K562 (cell line): Measurements from ENCODE around the gene NR6A1.

Experiments
- ATF2 ChIP-seq: sonication (generic); formaldehyde crosslinking; IDR thresholded peaks from 2 replicates; pipeline ENCODE4 v1.8.1; 2022; ENCODE audit warnings: missing genetic modification reagents
- CBX5 ChIP-seq: IDR thresholded peaks from 2 replicates; pipeline ENCODE4 v1.6.1; 2014; ENCODE audit warnings: low read depth, borderline replicate concordance
- CSDE1 ChIP-seq, 2 experiments: fragments of 450-650 bp; IDR thresholded peaks; 2 replicates each; pipeline ENCODE4 v1.6.1; 2016; ENCODE audit warnings: mild to moderate bottlenecking in 1 of 2
- CTCF ChIP-seq, 3 experiments: IDR thresholded peaks in 2 of 3; conservative IDR thresholded peaks in 1 of 3; 2 replicates each; pipeline ENCODE4 v1.5.1; 2011 to 2012; ENCODE audit warnings: low read length in 3 of 3, mild to moderate bottlenecking in 3 of 3, control low read depth in 2 of 3, improper control_type of control experiment in 1 of 3, inconsistent platforms in 1 of 3, low read depth in 1 of 3, mixed read lengths in 1 of 3, moderate library complexity in 1 of 3; ENCODE audit not compliant: insufficient read depth in 2 of 3
- E2F5 ChIP-seq: sonication (generic); formaldehyde crosslinking; IDR thresholded peaks from 2 replicates; pipeline ENCODE4 v1.8.0; 2022; ENCODE audit warnings: mild to moderate bottlenecking, missing genetic modification reagents
- FOXA3 ChIP-seq, 2 experiments: fragments of 450-650 bp in 1 of 2; sonication (generic) in 1 of 2; formaldehyde crosslinking; IDR thresholded peaks in 1 of 2; conservative IDR thresholded peaks in 1 of 2; 2 replicates each; pipeline versions ENCODE4 v1.4.0 to v1.8.0; 2020 to 2022; ENCODE audit warnings: mild to moderate bottlenecking in 2 of 2, missing genetic modification reagents in 1 of 2
- JUND ChIP-seq, 2 experiments: IDR thresholded peaks; 2 replicates in 1 of 2; 3 replicates in 1 of 2; pipeline ENCODE4 v1.6.1; 2011; ENCODE audit warnings: borderline replicate concordance in 2 of 2, low read depth in 2 of 2, low read length in 2 of 2, improper control_type of control experiment in 1 of 2, missing biosample characterization in 1 of 2, missing genetic modification characterization in 1 of 2, missing genetic modification reagents in 1 of 2
- MAFK ChIP-seq: IDR thresholded peaks from 2 replicates; pipeline ENCODE4 v1.6.1; 2011; ENCODE audit warnings: low read length, improper control_type of control experiment
- PATZ1 ChIP-seq: fragments of 250-450 bp; sonication (Bioruptor Pico); IDR thresholded peaks from 2 replicates; pipeline ENCODE4 v1.5.0; 2020; ENCODE audit warnings: mild to moderate bottlenecking, borderline replicate concordance
- TBP ChIP-seq: optimal IDR thresholded peaks from 2 replicates; pipeline ENCODE3; 2011; ENCODE audit warnings: low read depth, low read length, improper control_type of control experiment
- YBX1 ChIP-seq: fragments of 450-650 bp; IDR thresholded peaks from 2 replicates; pipeline ENCODE4 v1.7.1; 2016; ENCODE audit warnings: mild to moderate bottlenecking
- ZNF398 ChIP-seq: fragments of 250-450 bp; sonication (Bioruptor Pico); IDR thresholded peaks from 2 replicates; pipeline ENCODE4 v1.8.0; 2021; ENCODE audit warnings: moderate library complexity, mild to moderate bottlenecking, inconsistent platforms
- ZNF740 ChIP-seq, 3 experiments: fragments of 200-800 bp in 1 of 3; sonication (Bioruptor generic) in 1 of 3; sonication (generic) in 1 of 3; formaldehyde crosslinking in 1 of 3; IDR thresholded peaks; 2 replicates each; pipeline versions ENCODE4 v1.6.1 to v1.8.0; 2016 to 2022; ENCODE audit warnings: mild to moderate bottlenecking in 2 of 3, missing compliant biosample characterization in 2 of 3, missing genetic modification characterization in 2 of 3, missing genetic modification reagents in 1 of 3

- no peak for TF ChIP-seq ZNF740 (CRISPR knock-in tag; IDR thresholded peaks at IDR 0.05)
- TF ChIP-seq ZNF740 (tag; IDR thresholded peaks at IDR 0.05) = no peak
- TF ChIP-seq TBP = no peak
- TF ChIP-seq CBX5 = no peak
- no peak for TF ChIP-seq ZNF398 (CRISPR knock-in tag)
- TF ChIP-seq E2F5 (CRISPR knock-in tag) = no peak
- TF ChIP-seq YBX1 = no peak
- TF ChIP-seq CTCF (IDR thresholded peaks at IDR 0.05 in 2 of 3, conservative IDR thresholded peaks at IDR 0.05 in 1 of 3; ENCODE audit: insufficient read depth in 2 of 3, low read depth in 1 of 3, low read length in 3 of 3) = no peak
- no peak for TF ChIP-seq FOXA3 (CRISPR knock-in tag; conservative IDR thresholded peaks at IDR 0.05 in 1 of 2, IDR thresholded peaks at IDR 0.05 in 1 of 2)
- no peak for TF ChIP-seq MAFK
- TF ChIP-seq ATF2 = no peak
- TF ChIP-seq CSDE1 (IDR thresholded peaks at IDR 0.05) = no peak
- no peak for TF ChIP-seq PATZ1 (CRISPR knock-in tag)
- TF ChIP-seq JUND (IDR thresholded peaks at IDR 0.05; ENCODE audit: borderline replicate concordance, low read depth, low read length) = no peak
- TF ChIP-seq JUND (tag; IDR thresholded peaks at IDR 0.05; ENCODE audit: borderline replicate concordance, low read depth, low read length) = no peak
Measured at GRCh38 chr9:124628741-124629140, 142.4 kb downstream of the NR6A1 start.
